ENCODE data around the gene CTAGE15.
"Not testable (repeated sequence)": the region's sequence is repeated elsewhere in the genome, so short reads cannot be mapped to it uniquely, and the experiment has no call there.

CTAGE15 gene

DNA sequence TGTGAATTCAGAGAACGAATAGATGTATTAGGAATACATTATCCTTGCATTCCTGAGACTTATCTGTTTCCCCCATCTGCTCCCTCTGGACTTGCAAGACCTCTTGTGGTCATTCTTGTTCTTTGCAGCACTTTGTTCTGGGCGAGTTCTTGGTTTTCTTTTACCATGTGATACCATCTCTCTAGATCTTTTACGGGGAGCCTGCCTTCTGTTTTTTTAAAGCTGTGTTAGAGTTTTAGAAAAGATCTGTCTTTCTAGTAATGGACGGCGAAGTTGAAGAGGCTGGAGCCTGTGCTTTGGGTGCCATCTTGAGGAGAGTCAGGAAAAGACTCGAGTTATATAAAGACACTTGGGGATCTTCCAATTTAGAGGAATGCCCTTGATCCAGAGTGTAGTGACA is 8.3 kb upstream of the CTAGE15 start:
- not testable (repeated sequence) for H3K18ac ChIP-seq (ENCODE audit: low read length); H3K4me1 ChIP-seq (ENCODE audit: control insufficient read depth in 2 of 2, insufficient read depth in 1 of 2, low read depth in 1 of 2, low read length in 2 of 2); H3K27ac ChIP-seq (replicated peaks; ENCODE audit: low read length); H3K4ac ChIP-seq (ENCODE audit: low read length); H3K4me3 ChIP-seq (ENCODE audit: low read length in 2 of 2); H3K9me3 ChIP-seq (replicated peaks in 1 of 2; ENCODE audit: control insufficient read depth in 2 of 2, insufficient read depth in 1 of 2, low read depth in 1 of 2, low read length in 2 of 2); H3K9ac ChIP-seq (ENCODE audit: low read depth, low read length, poor library complexity); H2BK5ac ChIP-seq (ENCODE audit: low read length); H3K14ac ChIP-seq (ENCODE audit: low read length); H4K8ac ChIP-seq (ENCODE audit: low read depth, low read length); H3K36me3 ChIP-seq (replicated peaks in 1 of 2; ENCODE audit: control insufficient read depth in 2 of 2, insufficient read depth in 2 of 2, low read length in 2 of 2); H2BK120ac ChIP-seq (ENCODE audit: low read depth, low read length); DNase-seq (ENCODE audit: low spot score); H3K4me2 ChIP-seq (ENCODE audit: insufficient read depth, low read length, poor library complexity, severe bottlenecking); H2BK15ac ChIP-seq (ENCODE audit: low read length); H2BK12ac ChIP-seq (ENCODE audit: low read length); H4K91ac ChIP-seq (ENCODE audit: low read depth, low read length, poor library complexity); H3K79me1 ChIP-seq (ENCODE audit: low read depth, low read length); H2AFZ ChIP-seq (ENCODE audit: low read length); H2AK5ac ChIP-seq (ENCODE audit: low read depth, low read length); H3K27me3 ChIP-seq (ENCODE audit: control insufficient read depth in 3 of 3, insufficient read depth in 3 of 3, low read depth in 1 of 3, low read length in 3 of 3); H3K23ac ChIP-seq (ENCODE audit: low read depth, low read length, poor library complexity)
- WGBS, 2 donors (ENCODE audit: extremely low coverage in 2 of 2, insufficient read length in 2 of 2, insufficient replicate concordance in 1 of 2), result no CpG with 5 or more reads among the region's 6 CpGs

DNA sequence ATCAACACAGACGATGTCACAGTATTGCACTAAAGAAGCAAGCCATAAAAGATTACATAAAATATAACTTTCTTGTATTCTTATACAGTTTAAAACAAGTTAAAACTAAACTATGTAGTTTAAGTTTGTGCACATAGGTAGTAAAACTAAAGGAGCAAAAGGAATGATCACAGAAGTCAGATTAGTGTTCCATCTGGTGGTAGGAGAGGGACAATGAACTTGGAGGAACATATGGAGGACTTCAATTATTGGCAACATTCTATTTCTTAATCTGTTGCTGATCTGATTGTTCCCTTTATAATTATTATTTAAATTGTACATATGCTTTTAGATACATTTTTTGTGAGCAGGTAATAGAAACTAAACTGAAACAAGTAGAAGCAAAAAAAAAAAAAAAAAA is 5.6 kb upstream of the CTAGE15 start:
- H2BK15ac ChIP-seq (ENCODE audit: low read length); H3K14ac ChIP-seq (ENCODE audit: low read length); H2AK5ac ChIP-seq (ENCODE audit: low read depth, low read length): not testable (repeated sequence)

DNA sequence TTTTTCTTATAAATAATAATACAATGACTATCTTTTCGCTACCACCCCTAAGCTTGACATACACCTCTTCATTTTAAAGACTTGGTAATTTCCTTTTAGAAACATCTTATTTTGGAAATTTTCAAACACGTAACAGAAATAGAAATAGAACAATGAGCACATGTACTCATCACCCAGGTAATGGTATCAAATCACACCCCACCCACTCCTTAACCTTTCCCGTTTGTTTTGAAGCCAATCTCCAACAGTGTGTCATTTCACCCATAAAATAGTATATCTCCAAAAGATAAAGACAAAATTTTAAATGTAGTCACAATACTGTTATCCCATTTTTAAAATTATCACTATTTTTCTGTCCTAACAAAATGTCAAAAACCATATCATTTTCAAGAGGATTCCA is 16.6 kb downstream of the CTAGE15 start:
- H3K9ac ChIP-seq (ENCODE audit: low read depth, low read length, poor library complexity); H3K36me3 ChIP-seq (replicated peaks in 1 of 2; ENCODE audit: control insufficient read depth in 2 of 2, insufficient read depth in 2 of 2, low read length in 2 of 2): not testable (repeated sequence)
- no CpG with 5 or more reads among the region's 3 CpGs for WGBS, 2 donors (ENCODE audit: extremely low coverage in 2 of 2, insufficient read length in 2 of 2, insufficient replicate concordance in 1 of 2)

More for the DNA sequence above, 5.6 kb upstream of the CTAGE15 start:
- not testable (repeated sequence) for H3K23ac ChIP-seq (ENCODE audit: low read depth, low read length, poor library complexity); H4K8ac ChIP-seq (ENCODE audit: low read depth, low read length); H3K9ac ChIP-seq (ENCODE audit: low read depth, low read length, poor library complexity); H3K36me3 ChIP-seq (replicated peaks in 1 of 2; ENCODE audit: control insufficient read depth in 2 of 2, insufficient read depth in 2 of 2, low read length in 2 of 2); H3K79me1 ChIP-seq (ENCODE audit: low read depth, low read length); H2BK12ac ChIP-seq (ENCODE audit: low read length); H3K4ac ChIP-seq (ENCODE audit: low read length); H3K18ac ChIP-seq (ENCODE audit: low read length); H4K91ac ChIP-seq (ENCODE audit: low read depth, low read length, poor library complexity); H2AFZ ChIP-seq (ENCODE audit: low read length); H3K4me1 ChIP-seq (ENCODE audit: control insufficient read depth in 2 of 2, insufficient read depth in 1 of 2, low read depth in 1 of 2, low read length in 2 of 2); DNase-seq (ENCODE audit: low spot score); H3K27ac ChIP-seq (replicated peaks; ENCODE audit: low read length); H3K9me3 ChIP-seq (replicated peaks in 1 of 2; ENCODE audit: control insufficient read depth in 2 of 2, insufficient read depth in 1 of 2, low read depth in 1 of 2, low read length in 2 of 2); H3K4me2 ChIP-seq (ENCODE audit: insufficient read depth, low read length, poor library complexity, severe bottlenecking); H2BK120ac ChIP-seq (ENCODE audit: low read depth, low read length); H3K4me3 ChIP-seq (ENCODE audit: low read length in 2 of 2); H3K27me3 ChIP-seq (ENCODE audit: control insufficient read depth in 3 of 3, insufficient read depth in 3 of 3, low read depth in 1 of 3, low read length in 3 of 3); H2BK5ac ChIP-seq (ENCODE audit: low read length)
- WGBS, 2 donors (ENCODE audit: extremely low coverage in 2 of 2, insufficient read length in 2 of 2, insufficient replicate concordance in 1 of 2), result no CpG with 5 or more reads among the region's 1 CpG

DNA sequence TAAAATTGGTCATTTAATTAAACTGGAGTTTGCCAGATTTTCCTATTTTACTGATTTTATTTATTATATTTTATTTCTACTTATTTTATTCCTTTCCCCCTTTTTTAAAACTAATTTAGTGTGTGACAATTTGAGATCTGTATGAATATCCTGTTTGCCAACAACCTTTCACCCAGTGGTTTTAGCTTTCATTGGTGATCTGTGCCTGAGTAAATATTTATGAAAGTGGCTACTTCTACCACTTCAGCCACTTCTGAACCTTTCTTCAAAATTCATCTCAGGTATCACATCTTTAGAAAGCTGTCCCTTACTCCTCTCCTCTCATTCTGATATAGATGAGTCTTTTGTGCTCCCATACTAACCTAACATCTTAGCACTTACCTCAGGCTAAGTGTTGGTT is 18.3 kb downstream of the CTAGE15 start:
- not testable (repeated sequence) for H2BK120ac ChIP-seq (ENCODE audit: low read depth, low read length); H3K23ac ChIP-seq (ENCODE audit: low read depth, low read length, poor library complexity); H3K4me3 ChIP-seq (ENCODE audit: low read length in 2 of 2); H3K27me3 ChIP-seq (ENCODE audit: control insufficient read depth in 3 of 3, insufficient read depth in 3 of 3, low read depth in 1 of 3, low read length in 3 of 3); H2BK5ac ChIP-seq (ENCODE audit: low read length); H4K8ac ChIP-seq (ENCODE audit: low read depth, low read length); H3K27ac ChIP-seq (replicated peaks; ENCODE audit: low read length); H2AK5ac ChIP-seq (ENCODE audit: low read depth, low read length); H2AFZ ChIP-seq (ENCODE audit: low read length); H3K36me3 ChIP-seq (replicated peaks in 1 of 2; ENCODE audit: control insufficient read depth in 2 of 2, insufficient read depth in 2 of 2, low read length in 2 of 2); H3K79me1 ChIP-seq (ENCODE audit: low read depth, low read length); H3K18ac ChIP-seq (ENCODE audit: low read length); H4K91ac ChIP-seq (ENCODE audit: low read depth, low read length, poor library complexity); H3K4ac ChIP-seq (ENCODE audit: low read length); H2BK15ac ChIP-seq (ENCODE audit: low read length); H3K4me2 ChIP-seq (ENCODE audit: insufficient read depth, low read length, poor library complexity, severe bottlenecking); H3K14ac ChIP-seq (ENCODE audit: low read length); H3K4me1 ChIP-seq (ENCODE audit: control insufficient read depth in 2 of 2, insufficient read depth in 1 of 2, low read depth in 1 of 2, low read length in 2 of 2); H3K9ac ChIP-seq (ENCODE audit: low read depth, low read length, poor library complexity); H2BK12ac ChIP-seq (ENCODE audit: low read length); H3K9me3 ChIP-seq (replicated peaks in 1 of 2; ENCODE audit: control insufficient read depth in 2 of 2, insufficient read depth in 1 of 2, low read depth in 1 of 2, low read length in 2 of 2); DNase-seq (ENCODE audit: low spot score)

More for the DNA sequence above, 16.6 kb downstream of the CTAGE15 start:
- not testable (repeated sequence) for H2BK5ac ChIP-seq (ENCODE audit: low read length); H3K4ac ChIP-seq (ENCODE audit: low read length); H2BK120ac ChIP-seq (ENCODE audit: low read depth, low read length); H3K23ac ChIP-seq (ENCODE audit: low read depth, low read length, poor library complexity); H2BK12ac ChIP-seq (ENCODE audit: low read length); H3K9me3 ChIP-seq (replicated peaks in 1 of 2; ENCODE audit: control insufficient read depth in 2 of 2, insufficient read depth in 1 of 2, low read depth in 1 of 2, low read length in 2 of 2); H3K27ac ChIP-seq (replicated peaks; ENCODE audit: low read length); H3K4me3 ChIP-seq (ENCODE audit: low read length in 2 of 2); H3K18ac ChIP-seq (ENCODE audit: low read length); H2AK5ac ChIP-seq (ENCODE audit: low read depth, low read length); H3K4me2 ChIP-seq (ENCODE audit: insufficient read depth, low read length, poor library complexity, severe bottlenecking); H3K79me1 ChIP-seq (ENCODE audit: low read depth, low read length); H4K8ac ChIP-seq (ENCODE audit: low read depth, low read length); H3K27me3 ChIP-seq (ENCODE audit: control insufficient read depth in 3 of 3, insufficient read depth in 3 of 3, low read depth in 1 of 3, low read length in 3 of 3); H3K4me1 ChIP-seq (ENCODE audit: control insufficient read depth in 2 of 2, insufficient read depth in 1 of 2, low read depth in 1 of 2, low read length in 2 of 2); DNase-seq (ENCODE audit: low spot score); H2BK15ac ChIP-seq (ENCODE audit: low read length); H3K14ac ChIP-seq (ENCODE audit: low read length); H2AFZ ChIP-seq (ENCODE audit: low read length); H4K91ac ChIP-seq (ENCODE audit: low read depth, low read length, poor library complexity)
